ENCODE results near the gene ZNHIT3. TPM values are rescaled to one million over a fixed set of nuclear protein-coding genes. Genes with fewer than 3 reads are reported as not detected.
"Not testable (repeated sequence)": the region's sequence is repeated elsewhere in the genome, so short reads cannot be mapped to it uniquely, and the experiment has no call there.

The ZNHIT3 gene
- total and polyA plus RNA-seq, 4 donors, result 8.1 to 24.2 (median 19.1) TPM

DNA sequence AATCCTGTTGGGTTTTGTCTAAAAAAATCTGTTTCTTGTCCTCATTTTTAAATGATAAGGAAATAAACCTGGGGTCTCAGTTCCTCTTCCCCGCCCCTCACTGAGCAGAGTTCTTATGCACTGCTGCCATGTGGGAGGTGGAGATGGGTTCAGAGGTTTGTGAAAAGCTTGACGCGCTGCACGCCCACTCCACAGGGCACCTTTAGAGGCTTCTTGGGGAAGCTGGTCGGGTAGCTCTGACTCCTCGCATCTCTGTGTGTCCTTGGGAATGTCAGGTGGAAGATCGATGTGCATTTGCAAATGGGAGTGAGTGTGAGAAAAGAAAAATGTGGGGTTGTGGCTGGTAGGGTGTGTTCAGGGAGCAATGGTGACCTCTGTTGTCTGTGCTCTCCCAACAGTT lies 4.7 kb upstream of the ZNHIT3 start (continued):
- TF ChIP-seq, protein P1, sequence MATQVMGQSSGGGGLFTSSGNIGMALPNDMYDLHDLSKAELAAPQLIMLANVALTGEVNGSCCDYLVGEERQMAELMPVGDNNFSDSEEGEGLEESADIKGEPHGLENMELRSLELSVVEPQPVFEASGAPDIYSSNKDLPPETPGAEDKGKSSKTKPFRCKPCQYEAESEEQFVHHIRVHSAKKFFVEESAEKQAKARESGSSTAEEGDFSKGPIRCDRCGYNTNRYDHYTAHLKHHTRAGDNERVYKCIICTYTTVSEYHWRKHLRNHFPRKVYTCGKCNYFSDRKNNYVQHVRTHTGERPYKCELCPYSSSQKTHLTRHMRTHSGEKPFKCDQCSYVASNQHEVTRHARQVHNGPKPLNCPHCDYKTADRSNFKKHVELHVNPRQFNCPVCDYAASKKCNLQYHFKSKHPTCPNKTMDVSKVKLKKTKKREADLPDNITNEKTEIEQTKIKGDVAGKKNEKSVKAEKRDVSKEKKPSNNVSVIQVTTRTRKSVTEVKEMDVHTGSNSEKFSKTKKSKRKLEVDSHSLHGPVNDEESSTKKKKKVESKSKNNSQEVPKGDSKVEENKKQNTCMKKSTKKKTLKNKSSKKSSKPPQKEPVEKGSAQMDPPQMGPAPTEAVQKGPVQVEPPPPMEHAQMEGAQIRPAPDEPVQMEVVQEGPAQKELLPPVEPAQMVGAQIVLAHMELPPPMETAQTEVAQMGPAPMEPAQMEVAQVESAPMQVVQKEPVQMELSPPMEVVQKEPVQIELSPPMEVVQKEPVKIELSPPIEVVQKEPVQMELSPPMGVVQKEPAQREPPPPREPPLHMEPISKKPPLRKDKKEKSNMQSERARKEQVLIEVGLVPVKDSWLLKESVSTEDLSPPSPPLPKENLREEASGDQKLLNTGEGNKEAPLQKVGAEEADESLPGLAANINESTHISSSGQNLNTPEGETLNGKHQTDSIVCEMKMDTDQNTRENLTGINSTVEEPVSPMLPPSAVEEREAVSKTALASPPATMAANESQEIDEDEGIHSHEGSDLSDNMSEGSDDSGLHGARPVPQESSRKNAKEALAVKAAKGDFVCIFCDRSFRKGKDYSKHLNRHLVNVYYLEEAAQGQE (IDR thresholded peaks at IDR 0.05), result no peak
- TF ChIP-seq TAF1 (conservative IDR thresholded peaks at IDR 0.05), result no peak
- TF ChIP-seq, protein P2, sequence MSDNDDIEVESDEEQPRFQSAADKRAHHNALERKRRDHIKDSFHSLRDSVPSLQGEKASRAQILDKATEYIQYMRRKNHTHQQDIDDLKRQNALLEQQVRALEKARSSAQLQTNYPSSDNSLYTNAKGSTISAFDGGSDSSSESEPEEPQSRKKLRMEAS (IDR thresholded peaks at IDR 0.05), result no peak

DNA sequence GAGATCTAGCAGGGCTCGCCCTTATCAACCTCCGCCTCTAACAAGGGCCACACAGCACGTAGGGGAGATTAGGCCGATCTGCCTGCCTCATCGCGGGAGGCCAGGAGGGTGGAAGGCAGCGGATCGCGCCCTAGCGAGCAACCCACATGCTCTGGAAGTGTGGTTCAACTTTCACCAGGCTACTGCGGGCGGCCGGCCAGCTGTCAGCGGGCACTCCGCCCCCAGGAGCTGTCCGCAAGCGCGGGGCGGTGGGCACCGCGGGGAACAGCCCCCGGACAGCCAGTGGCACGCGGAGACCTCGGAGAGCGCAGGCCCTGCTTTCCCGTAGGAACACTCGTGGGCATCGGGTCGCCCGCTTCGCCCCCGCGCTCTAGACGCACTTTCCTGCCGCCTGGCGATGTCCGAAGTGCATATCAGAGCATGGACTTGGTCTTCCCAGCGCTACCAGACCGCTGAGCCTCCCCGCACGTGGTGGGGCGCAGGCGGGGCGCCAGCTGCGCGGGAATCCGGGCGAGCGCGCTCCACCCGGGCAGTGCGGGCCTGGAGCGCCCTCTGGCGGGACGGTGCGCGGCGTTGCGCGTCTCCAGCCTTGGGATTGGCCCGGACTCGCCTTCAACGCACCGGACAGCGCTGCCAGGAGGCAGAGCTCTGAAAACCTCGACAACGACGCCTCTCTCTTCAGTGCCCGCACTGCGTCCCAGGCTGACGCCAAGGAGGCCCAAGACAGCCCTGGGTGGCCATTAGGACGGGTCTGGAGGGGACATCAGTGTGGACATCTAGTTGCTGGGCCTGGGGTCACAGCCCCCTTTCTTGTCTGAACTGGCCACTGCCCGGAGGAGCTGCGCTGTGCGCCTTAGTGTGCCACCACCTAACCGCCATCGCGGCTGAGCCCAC lies 3.6 kb upstream of the ZNHIT3 start:
- H3K9ac ChIP-seq (ENCODE audit: low read depth in 1 of 2, low read length in 2 of 2), result peak overlapping the region in 1 of 2 donors; percentile 3
- peak; percentile 90 for DNase-seq (ENCODE audit: low spot score)
- H3K36me3 ChIP-seq (ENCODE audit: control insufficient read depth in 4 of 4, insufficient read depth in 3 of 4, low read depth in 1 of 4, low read length in 3 of 4), result no peaks in the 10 kb centered on the region
- H3K27ac ChIP-seq (ENCODE audit: low read depth in 1 of 2, low read length in 2 of 2), result peak overlapping the region; percentile 44
- peaks cover 9 to 29% (median 25%) of the 10 kb centered on the region in 4 donors for H3K4me1 ChIP-seq (ENCODE audit: control insufficient read depth in 4 of 4, insufficient read depth in 4 of 4, low read length in 3 of 4)
- 6% methylated on average over 79 of the region's 79 CpGs for WGBS
- no peaks in the 10 kb centered on the region for H3K9me3 ChIP-seq (ENCODE audit: control insufficient read depth in 4 of 4, low read length in 3 of 4)
- TF ChIP-seq RAD21 (IDR thresholded peaks at IDR 0.05) (peak; percentile 71 to 80), GABPA (IDR thresholded peaks at IDR 0.05 in 1 of 2, conservative IDR thresholded peaks at IDR 0.05 in 1 of 2) (no peak), HNF4G (IDR thresholded peaks at IDR 0.05) (no peak), RXRA (IDR thresholded peaks at IDR 0.05) (no peak), NR2F2 (IDR thresholded peaks at IDR 0.05) (no peak), YY1 (IDR thresholded peaks at IDR 0.05) (no peak)
- TF ChIP-seq, protein P3, sequence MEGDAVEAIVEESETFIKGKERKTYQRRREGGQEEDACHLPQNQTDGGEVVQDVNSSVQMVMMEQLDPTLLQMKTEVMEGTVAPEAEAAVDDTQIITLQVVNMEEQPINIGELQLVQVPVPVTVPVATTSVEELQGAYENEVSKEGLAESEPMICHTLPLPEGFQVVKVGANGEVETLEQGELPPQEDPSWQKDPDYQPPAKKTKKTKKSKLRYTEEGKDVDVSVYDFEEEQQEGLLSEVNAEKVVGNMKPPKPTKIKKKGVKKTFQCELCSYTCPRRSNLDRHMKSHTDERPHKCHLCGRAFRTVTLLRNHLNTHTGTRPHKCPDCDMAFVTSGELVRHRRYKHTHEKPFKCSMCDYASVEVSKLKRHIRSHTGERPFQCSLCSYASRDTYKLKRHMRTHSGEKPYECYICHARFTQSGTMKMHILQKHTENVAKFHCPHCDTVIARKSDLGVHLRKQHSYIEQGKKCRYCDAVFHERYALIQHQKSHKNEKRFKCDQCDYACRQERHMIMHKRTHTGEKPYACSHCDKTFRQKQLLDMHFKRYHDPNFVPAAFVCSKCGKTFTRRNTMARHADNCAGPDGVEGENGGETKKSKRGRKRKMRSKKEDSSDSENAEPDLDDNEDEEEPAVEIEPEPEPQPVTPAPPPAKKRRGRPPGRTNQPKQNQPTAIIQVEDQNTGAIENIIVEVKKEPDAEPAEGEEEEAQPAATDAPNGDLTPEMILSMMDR (IDR thresholded peaks at IDR 0.05; ENCODE audit: low read depth, low read length, missing input control), result peak; percentile 87
- TF ChIP-seq, protein P4, sequence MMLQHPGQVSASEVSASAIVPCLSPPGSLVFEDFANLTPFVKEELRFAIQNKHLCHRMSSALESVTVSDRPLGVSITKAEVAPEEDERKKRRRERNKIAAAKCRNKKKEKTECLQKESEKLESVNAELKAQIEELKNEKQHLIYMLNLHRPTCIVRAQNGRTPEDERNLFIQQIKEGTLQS (IDR thresholded peaks at IDR 0.05), result no peak
- H3K4me3 ChIP-seq (ENCODE audit: low read depth in 1 of 3, low read length in 3 of 3), result peak overlapping the region; percentile 29 to 39 (median 34)
- no peaks in the 10 kb centered on the region for H3K27me3 ChIP-seq (ENCODE audit: control insufficient read depth in 4 of 4, insufficient read depth in 4 of 4, low read length in 3 of 4)

DNA sequence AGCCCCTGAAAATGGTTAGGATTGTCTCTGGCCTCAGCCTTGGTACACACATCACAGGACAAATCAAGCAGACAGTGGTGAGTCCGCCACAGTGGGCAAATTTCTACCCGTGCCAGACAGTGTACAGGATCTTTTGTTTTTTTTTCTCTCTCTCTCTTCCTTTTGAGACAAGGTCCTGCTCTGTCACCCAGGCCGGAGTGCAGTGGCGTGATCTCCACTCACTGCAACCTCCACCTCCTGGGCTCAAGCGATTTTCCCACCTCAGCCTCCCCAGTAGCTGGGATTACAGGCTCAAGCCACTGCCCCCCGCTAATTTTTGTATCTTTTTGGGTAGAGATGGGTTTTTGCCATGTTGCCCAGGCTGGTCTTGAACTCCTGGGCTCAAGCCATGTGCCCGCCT lies 2.5 kb upstream of the ZNHIT3 start:
- WGBS, result 90% methylated on average over 7 of the region's 7 CpGs
- H3K9ac ChIP-seq (ENCODE audit: low read depth in 1 of 2, low read length in 2 of 2); H3K27ac ChIP-seq (ENCODE audit: low read depth in 1 of 2, low read length in 2 of 2); H3K27me3 ChIP-seq (ENCODE audit: control insufficient read depth in 4 of 4, insufficient read depth in 4 of 4, low read length in 3 of 4); H3K9me3 ChIP-seq (ENCODE audit: control insufficient read depth in 4 of 4, low read length in 3 of 4); DNase-seq (ENCODE audit: low spot score); H3K4me3 ChIP-seq (ENCODE audit: low read depth in 1 of 3, low read length in 3 of 3); H3K36me3 ChIP-seq (ENCODE audit: control insufficient read depth in 4 of 4, insufficient read depth in 3 of 4, low read depth in 1 of 4, low read length in 3 of 4): not testable (repeated sequence)
- H3K4me1 ChIP-seq (ENCODE audit: control insufficient read depth in 4 of 4, insufficient read depth in 4 of 4, low read length in 3 of 4), result peaks cover 9 to 35% (median 28%) of the 10 kb centered on the region in 4 donors
